ENCODE measurements around the gene MVB12B.

MVB12B gene

GRCh38 chr9:126423142-126423915 lies 96.7 kb downstream of the MVB12B start:
- DNase-seq, result peak in 3 of 56 donors; percentile 30 to 50 (median 50)

- DNase-seq, result no peak
These were observed 97.2 kb downstream of the MVB12B start for GRCh38 chr9:126423916-126424185.

- DNase-seq, result no peak
These were observed 97.9 kb downstream of the MVB12B start for GRCh38 chr9:126424511-126424910.

- no peak for DNase-seq
These were observed 102.0 kb downstream of the MVB12B start for GRCh38 chr9:126428534-126429175.

- DNase-seq, result no peak
These were observed 102.6 kb downstream of the MVB12B start for GRCh38 chr9:126429190-126429589.

GRCh38 chr9:126430124-126430523 lies 103.5 kb downstream of the MVB12B start:
- no peak for DNase-seq

- peak in 3 of 56 donors; percentile 40 to 63 (median 42) for DNase-seq
These were observed 104.6 kb downstream of the MVB12B start for GRCh38 chr9:126431077-126431742.

- no peak for DNase-seq
These were observed 106.0 kb downstream of the MVB12B start for GRCh38 chr9:126432659-126433058.

- DNase-seq, result peak in 5 of 56 donors; percentile 18 to 36 (median 19)
These were observed 108.5 kb downstream of the MVB12B start for GRCh38 chr9:126435105-126435504.

- no peak for DNase-seq
These were observed 109.0 kb downstream of the MVB12B start for GRCh38 chr9:126435626-126436025.

GRCh38 chr9:126436545-126437267 lies 110.1 kb downstream of the MVB12B start:
- peak in 2 of 56 donors; percentile 25 to 30 for DNase-seq

- DNase-seq, result no peak
These were observed 110.6 kb downstream of the MVB12B start for GRCh38 chr9:126437268-126437666.

GRCh38 chr9:126437701-126438100 lies 111.1 kb downstream of the MVB12B start:
- no peak for DNase-seq

GRCh38 chr9:126438741-126439401 lies 112.2 kb downstream of the MVB12B start:
- DNase-seq, result no peak

GRCh38 chr9:126439402-126439765 lies 112.8 kb downstream of the MVB12B start:
- DNase-seq, result no peak

- no peak for DNase-seq
These were observed 113.4 kb downstream of the MVB12B start for GRCh38 chr9:126439883-126440653.

GRCh38 chr9:126440940-126441339 lies 114.3 kb downstream of the MVB12B start:
- peak in 45 of 56 donors; percentile 18 to 84 (median 57) for DNase-seq

GRCh38 chr9:126442636-126443035 lies 116.0 kb downstream of the MVB12B start:
- DNase-seq, result no peak

- no peak for DNase-seq
These were observed 116.5 kb downstream of the MVB12B start for GRCh38 chr9:126443144-126443543.

- DNase-seq, result no peak
These were observed 121.5 kb downstream of the MVB12B start for GRCh38 chr9:126448136-126448535.
